Testis (tissue), 3 donors: ENCODE data around the gene FAM209B. TPM values are rescaled to one million over a fixed set of nuclear protein-coding genes. Genes with fewer than 3 reads are reported as not detected.

Experiments used
- DNase-seq: peaks from one replicate; pipeline ENCODE4 v3.0.0-alpha.2; 2019
- H3K27ac ChIP-seq, 2 donors: fragments of 200-600 bp; sonication (generic); one replicate each; pipeline ENCODE4 v1.5.1; 2019
- H3K27me3 ChIP-seq: fragments of 200-600 bp; sonication (generic); one replicate; pipeline ENCODE4 v1.5.1; 2019
- H3K36me3 ChIP-seq: fragments of 200-600 bp; sonication (generic); one replicate; pipeline ENCODE4 v1.5.1; 2017; ENCODE audit warnings: low read depth; ENCODE audit errors: missing control alignments
- H3K4me1 ChIP-seq: fragments of 200-600 bp; sonication (generic); one replicate; pipeline ENCODE4 v1.5.1; 2019
- H3K4me3 ChIP-seq, 2 donors: fragments of 200-600 bp; sonication (generic); one replicate each; pipeline ENCODE4 v1.5.1; 2017 to 2019
- H3K9me3 ChIP-seq: fragments of 200-600 bp; sonication (generic); one replicate; pipeline ENCODE4 v1.5.1; 2017
- CTCF ChIP-seq, 3 experiments: fragments of 450-650 bp in 2 of 3; fragments of 200-600 bp in 1 of 3; sonication (generic) in 1 of 3; IDR thresholded peaks; one replicate each; pipeline ENCODE4 v1.5.1; 2016 to 2019; ENCODE audit warnings: antibody characterized with exemption in 3 of 3, mild to moderate bottlenecking in 2 of 3, moderate library complexity in 1 of 3
- POLR2A ChIP-seq: fragments of 450-650 bp; IDR thresholded peaks from one replicate; pipeline ENCODE4 v1.6.1; 2017; ENCODE audit warnings: antibody characterized with exemption, mild to moderate bottlenecking, moderate library complexity
- WGBS, 2 donors: methylation state at CpG; one replicate each; pipeline ENCODE4 v1.1.5; 2018; 5-methylcytosine and 5-hydroxymethylcytosine counted together
- intact Hi-C: fragments of 100-400 bp; cut with DNase I; formaldehyde crosslinking; loops from one replicate; pipeline ENCODE4 v1.15.1; 2023; ENCODE audit warnings: low total_unique reads
- polyA plus RNA-seq: library from polyadenylated mRNA; stranded (reverse); fragments of 350-450 nt; fragmentation: Illumina TruSeq; extraction: RNeasy Lipid Tissue Mini Kit (QIAGEN cat#74804); gene quantifications from one replicate; pipeline ENCODE4 v1.2.3, GENCODE V29; 2014; ENCODE audit warnings: low read depth, low replicate concordance; ENCODE audit not compliant: insufficient read depth
- total RNA-seq, 2 donors: library from RNA; depleted of rRNA; stranded (reverse); fragments of >200 nt; gene quantifications; one replicate each; pipeline ENCODE4 v1.2.3, GENCODE V29; 2016

The FAM209B gene
- total and polyA plus RNA-seq, 3 donors from 2014 or later: 50.7 to 153 (median 89.4) TPM

- WGBS, 2 donors: 82 to 84% methylated on average over 18 to 22 of the region's 22 CpGs
- intact Hi-C loops: no loop called here
- no peaks in the 10 kb centered on the region for H3K27me3 ChIP-seq
- H3K9me3 ChIP-seq: no peaks in the 10 kb centered on the region
- no peaks in the 10 kb centered on the region for H3K4me1 ChIP-seq
- H3K4me3 ChIP-seq: no peak overlapping the region
- no peak for DNase-seq
- H3K36me3 ChIP-seq: no peaks in the 10 kb centered on the region
- TF ChIP-seq CTCF (IDR thresholded peaks at IDR 0.05): no peak
- TF ChIP-seq POLR2A: no peak
- no peak overlapping the region for H3K27ac ChIP-seq
Measured at GRCh38 chr20:56513161-56514150, 19.6 kb upstream of the FAM209B start.

GRCh38 chr20:56516631-56517030, 16.4 kb upstream of the FAM209B start:
- intact Hi-C loops: no loop called here
- H3K36me3 ChIP-seq: no peaks in the 10 kb centered on the region
- WGBS, 2 donors: 69 to 79% methylated on average over 5 of the region's 5 CpGs
- DNase-seq: no peak
- H3K4me3 ChIP-seq: no peak overlapping the region
- no peaks in the 10 kb centered on the region for H3K4me1 ChIP-seq
- TF ChIP-seq CTCF (IDR thresholded peaks at IDR 0.05): no peak
- TF ChIP-seq POLR2A: no peak
- no peaks in the 10 kb centered on the region for H3K27me3 ChIP-seq
- no peak overlapping the region for H3K27ac ChIP-seq
- H3K9me3 ChIP-seq: no peaks in the 10 kb centered on the region

GRCh38 chr20:56517211-56517610, 15.8 kb upstream of the FAM209B start:
- H3K4me1 ChIP-seq: no peaks in the 10 kb centered on the region
- WGBS, 2 donors: 93 to 95% methylated on average over 7 of the region's 7 CpGs
- H3K4me3 ChIP-seq: no peak overlapping the region
- no peak for DNase-seq
- no peaks in the 10 kb centered on the region for H3K27me3 ChIP-seq
- TF ChIP-seq POLR2A (no peak), CTCF (IDR thresholded peaks at IDR 0.05) (no peak)
- intact Hi-C loops: no loop called here
- no peaks in the 10 kb centered on the region for H3K36me3 ChIP-seq
- H3K27ac ChIP-seq: no peak overlapping the region
- no peaks in the 10 kb centered on the region for H3K9me3 ChIP-seq

GRCh38 chr20:56517641-56518040, 15.4 kb upstream of the FAM209B start:
- intact Hi-C loops: no loop called here
- Histone ChIP-seq H3K27me3 (no peaks in the 10 kb centered on the region), H3K36me3 (no peaks in the 10 kb centered on the region), H3K9me3 (no peaks in the 10 kb centered on the region), H3K27ac (no peak overlapping the region), H3K4me1 (no peaks in the 10 kb centered on the region), H3K4me3 (no peak overlapping the region)
- no peak for TF ChIP-seq CTCF (IDR thresholded peaks at IDR 0.05)
- no peak for TF ChIP-seq POLR2A
- no peak for DNase-seq
- 90 to 94% methylated on average over 8 of the region's 8 CpGs for WGBS, 2 donors
